Activated effector memory CD4-positive, alpha-beta T cell treated with anti-CD3 and anti-CD28 coated beads, Interleukin-2, amount 50 U/mL, for 16 hours (primary cell): ENCODE results near the gene CDC42EP3.

ENCODE experiments used
- DNase-seq: peaks from one replicate; pipeline ENCODE4 v3.0.0-alpha.2; 2020

The CDC42EP3 gene, protein sequence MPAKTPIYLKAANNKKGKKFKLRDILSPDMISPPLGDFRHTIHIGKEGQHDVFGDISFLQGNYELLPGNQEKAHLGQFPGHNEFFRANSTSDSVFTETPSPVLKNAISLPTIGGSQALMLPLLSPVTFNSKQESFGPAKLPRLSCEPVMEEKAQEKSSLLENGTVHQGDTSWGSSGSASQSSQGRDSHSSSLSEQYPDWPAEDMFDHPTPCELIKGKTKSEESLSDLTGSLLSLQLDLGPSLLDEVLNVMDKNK

DNA sequence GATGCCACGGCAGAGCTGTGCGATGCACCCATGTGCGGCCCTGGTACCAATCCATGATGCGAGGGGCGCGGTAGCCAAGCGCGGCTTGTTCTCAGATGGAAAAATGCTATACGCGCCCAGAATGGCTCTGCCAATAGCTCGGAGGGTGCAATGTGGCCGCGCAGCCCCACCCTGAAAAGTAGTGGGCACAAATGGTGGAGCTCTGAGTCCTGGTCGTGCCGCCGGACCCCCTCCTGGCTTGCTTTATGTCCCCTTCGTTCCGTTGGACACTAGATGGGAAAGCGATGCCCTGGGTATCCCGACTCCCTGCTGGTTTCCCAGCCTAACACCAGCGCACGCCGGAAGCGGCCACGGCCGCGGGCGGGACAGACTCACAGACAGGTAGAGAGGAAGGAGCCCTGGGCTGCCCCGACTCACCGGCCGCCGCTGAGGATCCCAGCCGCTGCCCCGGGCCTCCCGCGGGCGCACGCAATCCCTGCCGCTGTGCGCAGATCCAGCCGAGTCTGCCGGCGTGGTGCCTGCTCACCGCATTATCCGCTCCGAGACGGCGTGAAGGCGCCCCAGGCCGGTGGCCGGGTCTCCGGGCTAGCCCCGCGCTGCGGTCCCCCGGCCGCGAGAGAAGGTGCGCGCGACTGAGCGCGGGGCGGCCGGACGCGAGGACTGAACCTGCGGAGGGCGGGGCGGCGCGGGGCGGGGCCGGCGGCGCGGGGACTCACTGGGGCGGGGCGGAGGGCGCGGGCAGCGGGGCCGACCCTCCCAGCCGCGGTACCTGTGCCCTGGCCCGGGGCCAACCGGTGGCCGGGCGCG, at the start of gene CDC42EP3:
TSS of gene CDC42EP3 (minus strand) at position 634 of the 807 bp plus-strand sequence. CDS start 25,055 bp downstream, outside the sequence.
- DNase-seq = peak; percentile 91

DNA sequence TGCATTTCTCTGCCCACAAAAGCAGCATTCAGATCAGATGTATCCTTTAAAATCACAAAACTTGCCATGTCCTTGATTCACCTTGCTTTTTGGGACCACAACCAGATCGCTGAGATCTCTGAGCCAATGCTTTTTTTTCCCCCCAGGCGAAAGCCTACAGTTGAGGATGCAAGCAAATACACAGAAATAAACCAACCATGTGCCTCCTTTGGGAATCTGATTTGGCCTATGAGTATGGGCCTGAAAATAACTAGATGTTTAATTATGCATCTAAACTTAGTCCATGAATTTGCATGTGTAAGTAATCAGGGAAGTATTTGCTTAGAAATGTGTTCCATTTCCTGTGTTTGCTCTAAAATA, 49.7 kb upstream of the CDC42EP3 start:
- no peak for DNase-seq

DNA sequence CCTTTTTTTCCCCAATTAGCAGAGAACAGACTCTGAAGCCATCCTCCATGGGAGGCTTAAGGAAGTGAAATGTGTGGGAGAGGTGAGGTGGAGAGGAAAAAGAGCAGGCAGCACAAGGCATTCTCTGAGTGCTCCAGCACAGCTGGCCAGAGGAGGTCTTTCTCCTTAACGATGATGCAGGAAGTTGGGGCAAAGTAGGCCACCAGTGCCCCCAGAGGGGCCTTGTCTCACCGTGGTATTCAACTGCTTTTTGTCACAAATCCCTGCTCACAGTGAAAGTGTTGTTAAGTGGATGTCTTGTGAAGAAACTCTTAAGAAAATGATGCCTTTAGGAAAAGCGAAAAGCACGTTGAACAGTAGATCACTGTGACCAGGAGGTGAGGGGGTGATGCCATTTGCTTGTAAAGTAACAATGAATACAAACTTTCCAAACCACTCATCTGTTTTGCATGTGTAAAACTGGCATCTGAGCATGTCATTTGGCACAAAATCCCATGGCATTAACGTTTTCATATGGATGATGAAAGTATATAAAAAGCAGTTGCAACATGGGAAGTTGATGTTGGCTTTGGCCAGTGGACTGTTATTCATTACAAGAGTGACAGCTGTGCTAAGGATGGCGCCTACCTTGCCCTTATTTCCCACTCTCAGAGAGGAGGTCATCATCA, 49.2 kb upstream of the CDC42EP3 start:
- DNase-seq = no peak

DNA sequence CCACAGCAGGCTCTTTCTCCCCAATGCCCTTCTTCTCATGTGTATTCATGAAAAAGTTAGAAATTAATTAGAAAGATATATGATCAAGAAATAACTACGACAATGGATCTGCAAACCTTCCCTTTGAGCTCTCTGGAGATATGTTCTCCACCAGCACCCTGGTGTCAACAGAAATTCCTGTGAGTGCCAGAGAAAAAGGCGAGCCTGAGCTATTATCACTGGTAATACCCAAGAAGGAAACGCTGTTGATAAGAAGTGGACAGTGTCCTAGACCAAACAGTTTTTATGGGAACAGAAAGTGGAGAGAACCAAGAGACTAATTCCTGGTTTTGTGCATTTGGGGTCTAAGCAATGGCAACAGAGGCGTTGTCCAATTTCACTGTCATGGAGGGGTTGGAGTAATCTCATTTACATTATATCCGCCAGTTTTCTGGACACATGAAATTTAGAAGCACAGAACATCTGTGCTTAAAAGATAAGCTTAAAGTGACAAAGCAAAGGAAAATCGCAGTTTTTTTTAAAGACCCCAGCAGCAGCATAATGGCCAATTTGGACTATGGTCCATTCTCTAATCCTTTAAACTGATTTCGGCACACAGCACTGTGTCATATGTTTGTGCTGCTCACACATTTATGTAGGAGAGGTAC, 47.2 kb upstream of the CDC42EP3 start:
- DNase-seq = no peak

DNA sequence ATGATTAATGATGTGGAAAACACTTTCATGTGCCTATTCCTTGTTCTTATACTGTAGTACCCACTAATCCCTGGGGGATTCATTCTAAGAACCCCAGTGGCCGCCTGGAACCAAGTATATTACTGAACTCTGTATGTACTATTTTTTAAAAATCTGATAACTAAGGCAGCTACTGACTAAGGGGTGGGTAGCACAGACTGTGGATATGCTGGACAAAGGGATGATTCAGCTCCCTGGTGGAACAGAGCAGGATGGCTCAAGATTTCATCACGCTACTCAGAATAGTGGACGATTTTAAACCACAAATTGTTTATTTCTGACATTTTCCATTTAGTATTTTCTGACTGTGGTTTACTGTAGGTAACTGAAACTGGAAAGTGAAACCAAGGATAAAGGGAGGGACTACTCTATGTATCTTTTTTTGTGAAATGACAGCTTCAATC, 41.8 kb upstream of the CDC42EP3 start:
- no peak for DNase-seq

DNA sequence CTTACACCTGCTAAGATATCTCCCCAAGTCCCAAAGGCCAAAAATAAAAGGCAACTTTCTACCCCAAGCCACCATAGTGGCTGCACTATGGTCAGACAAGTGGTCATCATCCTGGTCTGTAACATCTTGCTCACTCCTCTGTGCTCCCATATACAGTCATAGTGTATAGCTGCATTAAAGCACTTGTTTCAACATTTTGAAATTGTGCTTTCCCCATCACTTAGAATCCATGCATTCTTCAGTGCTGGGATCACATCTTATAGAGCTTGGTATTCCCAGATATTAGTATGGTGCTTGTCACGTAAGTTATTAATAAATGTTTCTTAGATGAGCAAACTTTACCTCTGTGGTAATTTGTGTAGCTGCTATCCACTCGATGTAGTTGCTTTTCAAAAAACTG, 40.4 kb upstream of the CDC42EP3 start:
- DNase-seq = no peak

DNA sequence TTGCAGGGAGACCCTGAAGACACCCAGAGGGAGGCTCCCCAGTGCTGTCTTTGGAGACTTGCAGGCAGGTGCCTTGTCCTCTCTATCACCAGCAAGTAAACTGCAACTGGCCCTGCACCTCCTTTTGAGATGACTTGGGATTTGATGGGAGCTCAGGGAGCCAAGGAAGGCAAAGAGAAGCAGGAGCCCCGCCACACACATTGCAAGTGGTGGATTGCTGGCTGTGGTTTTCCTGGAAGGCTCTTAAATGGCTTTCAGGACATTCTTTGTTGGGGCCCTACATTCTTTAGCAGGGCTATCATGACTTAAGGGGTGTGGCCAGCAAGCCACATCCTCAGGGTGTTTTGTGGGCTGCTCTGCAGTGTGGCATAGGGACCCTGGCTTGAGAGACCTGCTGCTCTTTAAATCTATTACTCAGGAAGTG, 39.9 kb upstream of the CDC42EP3 start:
- DNase-seq = no peak

DNA sequence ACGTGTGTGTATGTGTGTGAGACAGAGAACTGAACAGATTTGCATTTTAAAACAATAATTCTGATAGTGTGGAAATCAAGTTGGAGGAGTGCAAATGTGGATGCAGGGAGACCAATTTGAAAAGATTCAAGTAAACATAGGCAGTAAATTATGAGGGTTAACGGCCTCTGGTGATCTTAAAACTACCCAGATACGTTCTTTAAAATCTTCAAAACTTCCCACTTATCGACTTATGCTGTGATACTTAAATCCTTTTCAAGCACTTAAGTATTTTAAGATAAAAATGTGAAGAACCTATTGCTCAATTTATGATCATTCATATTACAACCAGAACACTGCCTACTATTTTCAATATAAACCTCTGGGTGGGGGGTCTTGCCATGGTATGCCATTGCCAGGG, 37.7 kb upstream of the CDC42EP3 start:
- DNase-seq = no peak

DNA sequence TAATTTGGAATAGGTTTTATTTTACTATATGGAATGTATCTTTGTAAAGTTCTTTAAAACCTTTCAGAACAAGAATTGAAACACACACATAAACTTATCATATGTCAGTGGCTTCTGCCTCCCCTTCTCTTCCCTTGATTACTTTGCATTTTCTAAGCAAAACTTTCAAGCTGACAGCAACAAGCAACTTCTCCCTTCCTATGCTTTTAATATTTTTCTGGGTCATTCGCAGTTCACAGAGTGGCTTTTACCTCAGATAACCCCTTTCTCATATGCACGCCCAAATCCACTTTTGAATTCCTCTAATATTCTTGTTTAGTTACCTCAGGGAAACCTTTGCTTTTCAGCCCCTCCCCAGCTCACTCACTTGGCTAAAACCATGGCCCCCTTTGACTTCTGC, 36.7 kb upstream of the CDC42EP3 start:
- DNase-seq = no peak

DNA sequence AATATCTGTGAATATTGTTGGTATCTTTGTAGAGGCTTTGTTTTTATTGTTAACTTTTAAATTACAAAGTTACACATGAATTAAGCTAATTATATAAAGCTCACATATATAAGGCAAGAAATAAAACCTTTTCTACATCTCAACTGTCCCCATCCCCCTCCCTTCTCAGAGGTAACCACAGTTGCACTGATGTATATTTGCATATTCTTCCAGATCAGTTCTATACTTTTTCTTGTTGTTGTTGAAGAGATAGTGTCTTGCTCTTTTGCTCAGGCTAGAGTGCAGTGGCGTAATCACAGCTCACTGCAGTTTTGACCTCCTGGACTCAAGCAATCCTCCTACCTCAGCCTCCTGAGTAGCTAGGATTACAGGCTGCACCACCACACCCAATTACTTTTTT, 36.0 kb upstream of the CDC42EP3 start:
- DNase-seq = no peak

DNA sequence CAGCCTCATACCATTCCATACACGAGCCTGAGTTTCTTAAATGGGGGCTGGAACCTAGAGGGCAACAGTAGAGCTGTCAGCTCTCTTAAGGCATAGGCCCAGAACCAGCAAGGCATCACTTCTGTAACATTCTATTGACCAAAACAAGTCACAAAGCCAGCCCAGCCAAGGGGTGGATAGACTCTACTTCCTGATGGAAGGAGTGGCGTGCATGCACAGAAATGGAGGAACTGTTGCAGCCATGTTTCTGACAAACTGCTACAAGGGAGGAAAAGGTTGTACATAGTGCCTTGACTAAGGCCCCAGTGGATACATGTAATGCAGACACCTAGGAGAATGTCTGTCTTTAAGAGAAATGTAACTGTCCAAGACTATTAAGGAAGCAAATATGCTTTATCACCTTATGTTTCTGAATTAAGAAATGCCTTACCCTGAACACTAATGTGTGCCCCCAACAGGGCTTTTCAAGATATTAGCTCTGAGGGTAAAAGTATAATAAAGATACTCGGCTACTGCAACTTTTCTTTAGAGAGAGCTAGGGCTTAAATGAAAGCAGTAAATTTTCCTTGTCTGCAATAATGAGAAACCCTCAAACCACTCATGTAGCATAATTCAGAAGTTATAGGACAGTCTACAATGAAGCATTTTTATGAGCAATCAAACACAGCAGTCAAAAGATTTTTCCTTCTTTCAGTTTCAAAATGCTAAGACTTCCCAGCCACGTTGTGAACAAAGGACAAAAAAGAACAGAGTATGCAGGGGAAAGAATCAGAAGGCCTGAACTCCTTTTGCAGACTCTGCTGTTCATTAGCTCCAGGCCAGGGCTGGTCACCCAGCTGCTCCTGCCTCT, 35.1 kb upstream of the CDC42EP3 start:
- no peak for DNase-seq

DNA sequence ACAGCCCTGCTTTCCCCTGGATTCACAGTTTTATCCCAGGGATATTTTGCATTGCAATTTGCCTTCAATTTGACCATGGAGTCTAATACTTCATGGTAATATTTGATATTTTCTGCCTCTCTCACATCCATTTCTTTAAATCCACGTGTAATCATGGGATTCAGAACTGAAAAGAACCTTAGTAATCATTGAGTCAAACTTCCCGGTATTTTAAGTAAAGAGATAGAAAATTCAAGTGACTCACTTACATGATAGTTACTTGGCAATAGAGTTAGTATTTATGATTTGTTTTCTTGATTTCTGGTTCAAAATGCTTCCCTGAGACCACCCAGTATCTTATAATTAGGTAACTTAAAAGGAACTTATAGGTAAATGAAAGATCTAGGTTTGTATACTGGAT, 33.7 kb upstream of the CDC42EP3 start:
- no peak for DNase-seq

DNA sequence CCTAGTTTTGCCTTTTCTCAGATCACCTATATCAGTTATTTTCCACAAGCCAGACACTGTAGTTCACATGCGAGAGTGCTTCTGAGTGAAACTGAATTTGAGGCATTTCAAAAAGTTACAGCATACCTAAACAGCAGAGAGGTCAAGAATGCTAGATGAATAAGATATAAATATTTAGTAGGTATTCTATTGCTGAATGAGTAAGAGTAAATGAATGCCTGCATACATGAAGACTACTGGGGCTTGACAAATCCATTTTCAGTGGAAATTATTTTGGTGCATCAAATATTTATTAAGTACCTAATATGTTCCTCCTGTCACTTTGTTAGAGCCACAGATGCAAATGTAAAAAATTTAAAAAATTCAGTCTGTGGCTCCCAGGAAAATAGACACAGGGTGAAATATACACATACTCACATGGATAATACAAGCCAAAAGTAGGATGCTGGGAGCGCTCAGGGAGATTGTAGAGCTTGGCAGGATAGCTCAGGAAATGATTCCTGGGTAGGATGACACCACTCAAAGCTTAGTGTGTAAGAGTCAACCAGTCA, 27.6 kb upstream of the CDC42EP3 start:
- no peak for DNase-seq

DNA sequence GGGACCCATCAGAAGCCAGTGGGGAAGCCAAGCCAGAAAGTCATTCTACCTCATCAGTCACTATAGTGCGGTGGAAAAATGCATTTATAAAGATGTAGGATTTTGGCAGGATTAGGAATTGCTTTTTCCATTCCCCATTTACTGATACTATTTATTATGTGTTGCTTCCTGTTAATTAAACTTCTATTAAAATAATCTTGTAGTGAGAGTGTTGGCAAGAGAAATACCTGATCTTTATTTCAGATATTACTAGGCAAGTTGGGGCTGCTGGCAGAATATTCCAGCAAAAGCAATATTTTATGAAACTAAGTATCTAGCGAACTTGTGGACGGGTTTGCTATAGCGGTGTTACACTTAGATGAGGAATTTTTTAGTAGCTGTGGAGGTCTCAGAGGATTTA, 23.9 kb upstream of the CDC42EP3 start:
- DNase-seq = no peak

DNA sequence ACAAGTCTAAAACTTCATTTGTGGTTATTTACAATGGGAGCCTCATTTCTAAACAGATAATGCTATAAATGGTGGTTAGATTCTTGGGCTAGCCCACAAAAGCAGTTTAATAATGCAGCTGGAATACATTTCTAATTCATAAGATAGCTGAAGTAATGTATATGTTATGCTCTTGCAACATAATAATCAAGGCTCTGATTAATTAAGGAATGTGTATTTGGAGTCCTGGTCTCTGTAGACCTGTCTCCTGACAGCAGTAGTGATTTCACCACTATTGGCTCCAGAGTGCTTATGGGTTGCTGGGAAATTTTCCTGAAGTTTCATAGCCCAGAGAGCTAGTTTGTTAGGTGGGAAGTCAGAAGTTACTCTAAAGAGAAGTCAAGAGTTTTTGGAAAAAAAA, 21.3 kb upstream of the CDC42EP3 start:
- no peak for DNase-seq

DNA sequence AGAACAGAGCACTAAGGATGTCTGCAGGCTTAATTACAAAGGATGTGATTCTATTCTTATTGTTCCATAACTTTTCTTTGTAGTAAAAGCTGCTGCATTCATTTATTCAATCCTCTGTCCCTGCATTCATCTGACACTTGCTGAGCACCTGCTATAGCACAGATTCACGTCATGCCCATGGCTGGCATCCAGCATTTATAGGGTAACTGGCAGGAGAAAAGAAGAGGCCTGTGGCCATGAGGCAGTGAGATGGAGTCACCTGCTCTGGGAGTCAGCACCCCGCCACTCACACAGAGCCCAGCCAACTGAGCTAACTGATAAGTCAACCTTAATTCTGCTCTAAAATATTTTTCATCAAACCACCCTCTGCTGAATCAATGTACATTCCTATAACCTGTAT, 18.3 kb upstream of the CDC42EP3 start:
- DNase-seq = no peak

DNA sequence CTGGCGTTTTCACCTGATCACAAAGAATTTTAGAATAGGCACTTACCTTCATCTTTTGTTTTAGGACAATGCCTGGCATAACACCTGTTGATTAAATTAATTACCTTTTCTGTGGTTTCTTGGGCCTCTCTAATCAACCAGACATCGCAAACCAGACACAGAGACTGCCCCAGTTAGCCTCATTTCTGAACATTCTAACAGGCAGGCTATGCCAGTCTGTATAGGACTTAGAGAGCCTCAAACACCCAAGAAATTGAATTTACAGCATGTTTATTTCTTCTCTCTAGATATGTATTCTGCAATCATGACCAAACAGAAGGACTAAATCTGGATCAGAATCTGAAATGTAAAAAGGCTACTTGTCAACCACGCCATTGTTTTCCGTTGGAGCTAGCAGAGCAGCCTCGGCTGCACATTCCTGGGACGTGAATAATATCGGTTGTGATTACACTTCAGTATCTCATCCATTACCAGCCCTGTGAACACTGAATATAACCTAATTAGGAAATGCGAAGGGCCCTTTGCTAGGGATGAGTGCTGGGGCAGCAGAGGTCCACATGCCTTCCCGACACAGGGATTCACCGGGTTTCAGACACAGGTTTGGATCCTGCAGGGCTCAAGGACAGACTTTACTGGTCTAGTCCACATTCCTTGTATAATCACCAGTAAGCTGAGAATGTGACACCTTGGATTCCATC, 17.5 kb upstream of the CDC42EP3 start:
- DNase-seq = no peak

DNA sequence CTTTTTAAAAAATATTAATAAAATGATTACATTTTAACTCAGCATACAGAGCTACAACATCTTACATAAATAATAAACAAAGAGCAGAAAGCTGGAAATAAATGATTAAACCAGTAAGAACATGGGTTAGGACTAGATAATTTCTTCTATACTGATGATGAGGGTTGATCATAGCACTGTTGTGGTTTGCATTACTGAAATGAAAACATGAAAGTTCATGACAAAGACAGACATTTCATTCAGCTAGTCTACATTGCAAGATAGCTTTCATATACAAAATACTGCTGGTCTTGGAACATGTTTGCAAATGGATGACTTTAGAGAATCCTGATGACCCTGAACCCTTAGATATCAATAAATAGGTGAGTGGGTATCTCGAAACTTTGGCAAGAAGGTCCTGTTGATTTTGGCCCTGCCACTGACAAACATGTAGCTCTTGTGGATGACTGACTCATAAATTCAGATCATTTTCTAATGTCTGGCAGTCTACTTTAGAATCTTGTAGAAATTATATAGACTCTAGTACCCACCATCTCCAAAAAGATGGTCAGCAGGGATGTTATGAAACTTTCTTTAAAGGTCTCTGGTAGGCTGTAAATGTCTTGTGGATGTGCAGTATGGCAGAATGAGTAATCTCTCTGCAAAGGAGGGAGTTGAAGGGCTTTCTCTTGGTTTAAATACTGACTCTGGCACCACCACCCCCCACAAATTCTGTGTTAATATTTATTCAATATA, 15.5 kb upstream of the CDC42EP3 start:
- DNase-seq = no peak

DNA sequence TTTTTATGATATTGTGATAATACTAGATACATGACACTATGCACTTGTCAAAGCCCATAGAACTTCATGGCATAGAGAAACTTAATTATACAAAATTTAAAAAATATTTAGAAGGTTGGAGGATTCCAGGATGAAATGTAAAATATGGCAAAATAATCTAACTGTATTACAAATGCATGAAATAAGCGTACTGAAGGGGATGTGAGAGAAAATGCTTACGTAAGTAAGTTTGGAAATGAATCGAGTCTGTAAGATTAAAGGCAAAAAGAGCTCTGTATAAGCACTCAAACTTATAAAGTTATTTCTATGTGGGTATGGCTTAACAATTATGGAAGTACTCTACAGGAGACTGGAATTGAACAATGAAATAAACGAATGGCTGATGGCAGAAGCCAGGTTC, 13.4 kb upstream of the CDC42EP3 start:
- DNase-seq = no peak

DNA sequence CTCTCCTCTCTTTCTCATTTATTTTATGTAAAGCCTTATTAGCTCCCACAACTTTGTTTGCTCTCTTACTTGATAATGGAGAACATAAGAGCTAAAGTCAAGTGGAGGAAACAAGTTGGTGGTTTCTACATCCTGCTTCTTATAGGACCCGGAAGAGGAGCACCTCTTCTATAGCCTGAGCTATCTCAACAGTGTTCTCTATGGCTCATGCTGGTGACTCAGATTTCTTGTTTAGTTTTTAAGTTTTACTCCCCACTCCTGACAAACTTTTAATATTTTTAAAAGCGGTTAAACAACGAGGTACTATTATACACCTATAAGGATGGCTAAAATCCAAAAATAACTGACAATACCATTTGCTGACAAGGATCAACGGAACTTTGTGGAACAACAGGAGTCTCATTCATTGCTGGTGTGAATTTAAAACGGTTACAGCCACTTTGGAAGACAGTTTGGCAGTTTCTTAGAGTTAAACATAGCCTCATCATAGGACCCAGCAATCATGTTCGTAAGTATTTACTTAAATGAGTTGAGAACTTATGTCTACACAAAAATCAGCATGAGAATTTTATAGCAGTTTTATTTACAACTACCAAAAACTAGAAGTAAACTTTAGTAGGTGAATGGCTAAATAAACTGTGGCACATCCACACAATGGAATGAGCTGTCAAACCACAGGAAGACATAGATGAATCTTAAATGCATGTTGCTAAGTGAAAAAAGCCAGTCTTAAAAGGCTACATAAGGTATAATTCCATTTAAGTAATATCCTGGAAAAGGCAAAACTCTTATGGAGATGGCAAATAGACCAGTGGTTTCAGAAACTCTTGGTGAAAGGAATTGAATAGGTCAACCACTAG, 12.7 kb upstream of the CDC42EP3 start:
- no peak for DNase-seq
